ENCODE results near the gene TTLL10.

The TTLL10 gene

DNA sequence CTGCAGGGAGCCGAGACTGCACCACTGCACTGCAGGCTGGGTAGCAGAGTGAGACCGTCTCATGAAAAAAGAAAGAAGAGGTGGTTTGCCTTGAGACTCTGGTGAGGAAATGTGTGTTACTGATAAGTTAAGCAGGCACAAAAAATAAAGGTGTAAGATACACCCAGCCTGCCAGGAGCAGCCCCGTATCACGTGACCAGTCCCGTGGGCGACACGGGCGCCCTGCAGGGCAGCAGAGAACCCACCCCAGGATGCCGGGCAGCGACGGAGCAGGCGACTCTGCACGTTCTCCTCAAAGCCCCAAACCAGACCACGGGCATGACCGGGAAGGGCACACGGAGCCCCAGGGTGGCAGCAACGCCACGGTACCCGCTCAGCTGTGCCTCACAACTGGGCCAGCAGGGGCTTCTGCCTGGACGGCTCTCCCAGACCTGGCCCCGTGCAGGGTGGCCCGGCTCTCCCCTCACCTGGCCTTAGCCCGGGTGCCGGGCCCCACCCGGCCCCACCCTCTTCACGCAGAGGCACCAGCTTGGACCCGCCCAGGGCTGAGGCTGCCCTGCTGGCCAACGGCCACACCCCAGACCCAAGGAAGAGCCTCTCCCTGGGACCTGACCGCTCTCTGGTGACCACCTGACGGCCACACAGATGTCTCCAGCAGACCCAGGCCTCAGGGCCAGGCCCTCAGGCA is 48.4 kb downstream of the TTLL10 start:
- no peak for DNase-seq (ENCODE audit: low read depth in 2 of 2)
- TF ChIP-seq, protein P1, sequence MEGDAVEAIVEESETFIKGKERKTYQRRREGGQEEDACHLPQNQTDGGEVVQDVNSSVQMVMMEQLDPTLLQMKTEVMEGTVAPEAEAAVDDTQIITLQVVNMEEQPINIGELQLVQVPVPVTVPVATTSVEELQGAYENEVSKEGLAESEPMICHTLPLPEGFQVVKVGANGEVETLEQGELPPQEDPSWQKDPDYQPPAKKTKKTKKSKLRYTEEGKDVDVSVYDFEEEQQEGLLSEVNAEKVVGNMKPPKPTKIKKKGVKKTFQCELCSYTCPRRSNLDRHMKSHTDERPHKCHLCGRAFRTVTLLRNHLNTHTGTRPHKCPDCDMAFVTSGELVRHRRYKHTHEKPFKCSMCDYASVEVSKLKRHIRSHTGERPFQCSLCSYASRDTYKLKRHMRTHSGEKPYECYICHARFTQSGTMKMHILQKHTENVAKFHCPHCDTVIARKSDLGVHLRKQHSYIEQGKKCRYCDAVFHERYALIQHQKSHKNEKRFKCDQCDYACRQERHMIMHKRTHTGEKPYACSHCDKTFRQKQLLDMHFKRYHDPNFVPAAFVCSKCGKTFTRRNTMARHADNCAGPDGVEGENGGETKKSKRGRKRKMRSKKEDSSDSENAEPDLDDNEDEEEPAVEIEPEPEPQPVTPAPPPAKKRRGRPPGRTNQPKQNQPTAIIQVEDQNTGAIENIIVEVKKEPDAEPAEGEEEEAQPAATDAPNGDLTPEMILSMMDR (IDR thresholded peaks at IDR 0.05; ENCODE audit: low read depth, low read length): no peak
- H3K4me3 ChIP-seq (replicated peaks in 1 of 2; ENCODE audit: low read depth in 2 of 2, low read length in 2 of 2): no peak overlapping the region

DNA sequence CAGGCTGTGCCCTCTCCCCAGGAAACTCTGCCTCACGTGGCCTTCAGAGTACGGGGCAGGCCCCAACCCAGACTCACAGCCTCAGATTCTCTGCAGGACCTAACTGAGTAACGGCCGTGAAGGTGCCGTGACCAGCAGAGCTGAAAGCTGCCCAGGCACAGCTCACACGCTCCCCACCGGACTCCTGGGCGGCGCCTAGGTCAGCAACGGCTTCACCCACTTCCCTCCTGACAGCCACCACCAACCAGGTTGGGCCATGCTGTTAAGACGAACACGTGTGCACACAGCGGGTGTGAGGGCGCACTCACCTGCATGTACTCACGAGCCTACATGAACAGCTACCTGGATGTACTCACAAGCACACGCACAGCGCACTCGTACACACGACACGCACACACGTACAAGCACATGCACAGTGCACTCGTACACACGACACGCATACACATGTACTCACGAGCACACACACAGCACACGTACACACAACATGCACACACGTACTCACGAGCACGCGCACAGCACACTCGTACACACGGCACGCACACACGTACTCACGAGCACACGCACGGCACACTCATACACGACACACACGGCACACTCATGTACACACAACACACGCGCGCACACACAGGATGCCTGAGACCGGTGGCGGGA is 49.0 kb downstream of the TTLL10 start:
- no peak for DNase-seq (ENCODE audit: low read depth in 2 of 2)
- no peak overlapping the region for H3K4me3 ChIP-seq (replicated peaks in 1 of 2; ENCODE audit: low read depth in 2 of 2, low read length in 2 of 2)
- TF ChIP-seq, protein P1 (IDR thresholded peaks at IDR 0.05; ENCODE audit: low read depth, low read length): no peak

DNA sequence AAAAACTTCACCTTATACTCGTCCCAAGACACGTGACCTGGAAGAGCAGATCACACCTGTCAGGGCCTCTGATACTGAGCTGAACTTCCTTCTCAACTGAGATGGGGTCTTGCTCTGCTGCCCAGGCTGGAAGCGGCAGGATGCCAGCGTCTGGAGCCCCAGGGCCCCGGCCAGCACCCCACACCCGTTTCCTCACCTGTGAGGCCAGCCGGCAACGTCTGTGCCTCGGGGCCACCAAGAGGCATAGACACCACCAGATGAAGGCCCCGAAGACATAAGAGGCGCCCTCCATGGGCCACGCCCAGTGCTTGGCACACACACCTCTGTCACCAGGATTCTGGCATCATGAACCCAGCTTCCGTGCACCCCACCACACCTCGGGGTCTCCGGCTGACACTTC is 49.6 kb downstream of the TTLL10 start:
- H3K4me3 ChIP-seq (replicated peaks in 1 of 2; ENCODE audit: low read depth in 2 of 2, low read length in 2 of 2): no peak overlapping the region
- no peak for DNase-seq (ENCODE audit: low read depth in 2 of 2)
- TF ChIP-seq, protein P1 (IDR thresholded peaks at IDR 0.05; ENCODE audit: low read depth, low read length): no peak

DNA sequence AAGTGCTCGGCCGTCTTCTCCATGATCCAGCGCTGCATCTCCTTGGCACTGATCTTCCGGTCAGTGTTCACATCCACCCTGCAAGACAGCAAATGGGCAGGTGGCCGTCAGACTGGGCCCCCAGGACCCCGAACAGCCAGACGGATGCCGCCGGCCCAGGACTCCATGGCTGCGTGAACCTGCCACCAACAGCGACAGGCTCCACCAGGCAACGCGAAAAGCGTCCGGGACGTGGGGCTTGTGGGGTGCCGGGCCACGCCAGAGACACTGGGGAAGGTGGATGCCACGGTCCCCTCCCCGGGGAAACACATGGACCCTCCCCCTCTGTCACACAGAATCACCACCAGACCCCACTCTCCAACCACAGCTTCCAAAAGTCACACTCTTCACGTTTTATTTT is 50.2 kb downstream of the TTLL10 start:
- TF ChIP-seq, protein P1 (IDR thresholded peaks at IDR 0.05; ENCODE audit: low read depth, low read length): no peak
- DNase-seq (ENCODE audit: low read depth in 2 of 2): no peak
- no peak overlapping the region for H3K4me3 ChIP-seq (replicated peaks in 1 of 2; ENCODE audit: low read depth in 2 of 2, low read length in 2 of 2)

DNA sequence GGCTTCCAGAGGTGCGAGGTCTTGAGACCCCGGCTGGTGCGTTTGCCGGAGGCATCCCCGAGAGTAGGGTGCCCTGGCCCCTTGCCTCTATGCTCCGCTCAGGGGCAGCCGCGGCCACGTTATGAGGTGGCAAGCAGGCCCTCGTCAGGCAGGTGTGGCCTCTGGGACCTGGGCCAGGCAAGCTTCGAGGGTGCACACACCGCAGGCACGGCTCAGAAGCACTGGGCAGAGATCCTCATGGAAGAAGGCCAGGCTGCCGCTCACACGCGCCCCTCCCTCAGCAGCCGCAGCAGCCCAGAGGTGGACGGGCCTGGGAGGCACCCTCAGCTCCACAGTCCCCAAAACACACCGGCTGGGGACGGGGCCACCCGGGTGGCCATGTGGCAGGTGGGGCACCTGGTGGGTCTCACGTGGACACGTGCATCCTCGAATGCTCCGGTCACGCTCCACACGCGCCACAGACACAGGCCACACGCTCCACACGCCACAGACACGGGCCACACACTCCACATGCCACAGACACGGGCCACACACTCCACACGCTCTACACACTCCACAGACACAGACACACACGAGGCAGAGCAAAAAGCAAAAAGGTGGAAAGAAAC is 51.7 kb downstream of the TTLL10 start:
- no peak overlapping the region for H3K4me3 ChIP-seq (replicated peaks in 1 of 2; ENCODE audit: low read depth in 2 of 2, low read length in 2 of 2)
- no peak for DNase-seq (ENCODE audit: low read depth in 2 of 2)
- TF ChIP-seq, protein P1 (IDR thresholded peaks at IDR 0.05; ENCODE audit: low read depth, low read length): no peak

DNA sequence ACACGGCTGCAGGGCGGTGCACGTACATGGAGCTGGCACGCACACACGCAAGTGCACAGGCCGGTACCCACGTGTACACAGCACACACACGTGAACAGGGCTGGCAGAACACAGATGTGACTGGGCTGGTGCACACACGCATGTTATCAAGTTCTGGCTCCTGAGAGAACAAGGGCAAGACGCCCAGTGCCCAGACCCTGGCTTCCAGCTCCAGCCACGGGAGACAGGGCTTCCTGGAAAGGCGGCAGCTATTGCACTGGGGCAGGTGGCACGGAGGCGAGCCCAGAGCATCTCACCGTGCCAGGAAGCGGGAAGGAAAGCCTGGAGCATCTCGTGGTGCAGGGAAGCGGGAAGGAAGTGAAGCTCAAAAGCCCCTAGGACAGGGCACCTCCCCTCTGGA is 52.2 kb downstream of the TTLL10 start:
- TF ChIP-seq, protein P1 (IDR thresholded peaks at IDR 0.05; ENCODE audit: low read depth, low read length): no peak
- no peak for DNase-seq (ENCODE audit: low read depth in 2 of 2)
- H3K4me3 ChIP-seq (replicated peaks in 1 of 2; ENCODE audit: low read depth in 2 of 2, low read length in 2 of 2): no peak overlapping the region
